NB4 (cell line): ENCODE measurements around the gene MTHFD1L.
A peak's percentile ranks its signal among the peaks of the same experiment; 100 is the strongest.

Experiments
- DNase-seq: peaks from one replicate; pipeline ENCODE4 v3.0.0; 2010; ENCODE audit warnings: low read depth
- H3K4me3 ChIP-seq: one replicate; pipeline ENCODE4 v1.5.1; 2011; ENCODE audit warnings: mild to moderate bottlenecking, low read depth, low read length, moderate library complexity
- CTCF ChIP-seq: IDR thresholded peaks from one replicate; pipeline ENCODE4 v1.5.1; 2012; ENCODE audit warnings: low read depth, low read length
- MAX ChIP-seq: IDR thresholded peaks from 2 replicates; pipeline ENCODE4 v1.6.1; 2011; ENCODE audit warnings: low read depth, low read length
- MYC ChIP-seq: IDR thresholded peaks from 2 replicates; pipeline ENCODE4 v1.6.1; 2011; ENCODE audit warnings: low read depth, low read length
- POLR2A ChIP-seq: IDR thresholded peaks from 2 replicates; pipeline ENCODE4 v1.6.1; 2011; ENCODE audit warnings: mild to moderate bottlenecking; ENCODE audit not compliant: insufficient read length; ENCODE audit errors: extremely low read depth

Gene MTHFD1L

GRCh38 chr6:150922137-150922536 lies 56.6 kb downstream of the MTHFD1L start:
- no peak overlapping the region for H3K4me3 ChIP-seq
- no peak for DNase-seq
- TF ChIP-seq MYC (no peak), MAX (no peak), POLR2A (no peak), CTCF (no peak)

- no peak for DNase-seq
- H3K4me3 ChIP-seq, result no peak overlapping the region
- TF ChIP-seq MYC, result no peak
- no peak for TF ChIP-seq CTCF
- TF ChIP-seq POLR2A, result no peak
Observed at GRCh38 chr6:150924808-150925589, 59.5 kb downstream of the MTHFD1L start.

- no peak overlapping the region for H3K4me3 ChIP-seq
- TF ChIP-seq CTCF, result no peak
- no peak for DNase-seq
Observed at GRCh38 chr6:150925590-150925928, 60.1 kb downstream of the MTHFD1L start.

GRCh38 chr6:150925976-150926375 lies 60.5 kb downstream of the MTHFD1L start:
- TF ChIP-seq MAX (no peak), CTCF (no peak), POLR2A (no peak), MYC (no peak)
- DNase-seq, result no peak
- no peak overlapping the region for H3K4me3 ChIP-seq

- TF ChIP-seq MAX, result no peak
- no peak for TF ChIP-seq POLR2A
- TF ChIP-seq MYC, result no peak
- TF ChIP-seq CTCF, result peak; percentile 25
- no peak for DNase-seq
- no peak overlapping the region for H3K4me3 ChIP-seq
Observed at GRCh38 chr6:150928882-150929281, 63.4 kb downstream of the MTHFD1L start.

- DNase-seq, result no peak
- H3K4me3 ChIP-seq, result no peak overlapping the region
- TF ChIP-seq MAX, result no peak
- TF ChIP-seq MYC, result no peak
- no peak for TF ChIP-seq CTCF
- no peak for TF ChIP-seq POLR2A
Observed at GRCh38 chr6:150929416-150929815, 63.9 kb downstream of the MTHFD1L start.
